Measurements from ENCODE around the gene ARMCX2.
"Not testable (repeated sequence)": the region's sequence is repeated elsewhere in the genome, so short reads cannot be mapped to it uniquely, and the experiment has no call there.

Gene ARMCX2

GRCh38 chrX:101659601-101660063 is at the start of gene ARMCX2:
Gene ARMCX2, minus strand, starts transcription at chrX:101659850. Its CDS starts 2,262 bp downstream, at chrX:101657588.
- no peak for DNase-seq
- no peak for TF ChIP-seq POLR2A (IDR thresholded peaks at IDR 0.05; ENCODE audit: low read length)
- TF ChIP-seq GATA1 (IDR thresholded peaks at IDR 0.05; ENCODE audit: low read depth, low read length): no peak

GRCh38 chrX:101709384-101709783 is 49.7 kb upstream of the ARMCX2 start:
- no peak for DNase-seq
- TF ChIP-seq POLR2A (IDR thresholded peaks at IDR 0.05; ENCODE audit: low read length): no peak
- TF ChIP-seq GATA1 (IDR thresholded peaks at IDR 0.05; ENCODE audit: low read depth, low read length): no peak

- no peak for DNase-seq
- TF ChIP-seq POLR2A (IDR thresholded peaks at IDR 0.05; ENCODE audit: low read length) (no peak), GATA1 (IDR thresholded peaks at IDR 0.05; ENCODE audit: low read depth, low read length) (no peak)
Measured at GRCh38 chrX:101708163-101708562, 48.5 kb upstream of the ARMCX2 start.

- no peak for DNase-seq
- no peak for TF ChIP-seq GATA1 (IDR thresholded peaks at IDR 0.05; ENCODE audit: low read depth, low read length)
- no peak for TF ChIP-seq POLR2A (IDR thresholded peaks at IDR 0.05; ENCODE audit: low read length)
Measured at GRCh38 chrX:101693476-101693875, 33.8 kb upstream of the ARMCX2 start.

- no peak for TF ChIP-seq GATA1 (IDR thresholded peaks at IDR 0.05; ENCODE audit: low read depth, low read length)
- TF ChIP-seq POLR2A (IDR thresholded peaks at IDR 0.05; ENCODE audit: low read length): no peak
- no peak for DNase-seq
Measured at GRCh38 chrX:101691835-101692234, 32.2 kb upstream of the ARMCX2 start.

- DNase-seq: no peak
- TF ChIP-seq GATA1 (IDR thresholded peaks at IDR 0.05; ENCODE audit: low read depth, low read length) (no peak), POLR2A (IDR thresholded peaks at IDR 0.05; ENCODE audit: low read length) (no peak)
Measured at GRCh38 chrX:101686574-101686973, 26.9 kb upstream of the ARMCX2 start.

GRCh38 chrX:101685923-101686322 is 26.3 kb upstream of the ARMCX2 start:
- no peak for TF ChIP-seq GATA1 (IDR thresholded peaks at IDR 0.05; ENCODE audit: low read depth, low read length)
- no peak for TF ChIP-seq POLR2A (IDR thresholded peaks at IDR 0.05; ENCODE audit: low read length)
- no peak for DNase-seq

- no peak for DNase-seq
- TF ChIP-seq POLR2A (IDR thresholded peaks at IDR 0.05; ENCODE audit: low read length) (no peak), GATA1 (IDR thresholded peaks at IDR 0.05; ENCODE audit: low read depth, low read length) (no peak)
Measured at GRCh38 chrX:101682723-101683122, 23.1 kb upstream of the ARMCX2 start.

DNA sequence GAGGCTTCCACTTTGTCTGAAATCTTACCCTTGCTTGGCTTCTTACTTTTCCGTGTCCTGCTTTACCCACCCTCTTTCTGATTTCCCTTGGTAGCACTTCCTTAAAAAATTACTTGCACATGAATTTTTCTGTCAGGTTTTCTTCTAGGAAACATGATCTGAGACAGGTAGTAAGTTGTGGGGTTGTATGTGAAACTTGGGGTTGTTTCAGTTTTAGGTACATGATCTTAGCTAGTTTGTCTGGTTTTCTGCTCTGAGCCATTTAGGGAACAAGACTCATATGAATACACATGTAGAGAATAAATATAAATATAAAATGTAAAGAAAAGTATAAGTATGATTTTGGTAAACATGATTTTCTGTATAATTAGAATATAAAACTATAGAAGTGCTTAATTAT is 17.4 kb upstream of the ARMCX2 start:
- TF ChIP-seq GATA1 (IDR thresholded peaks at IDR 0.05; ENCODE audit: low read depth, low read length): no peak
- TF ChIP-seq POLR2A (IDR thresholded peaks at IDR 0.05; ENCODE audit: low read length): no peak
- no peak for DNase-seq

DNA sequence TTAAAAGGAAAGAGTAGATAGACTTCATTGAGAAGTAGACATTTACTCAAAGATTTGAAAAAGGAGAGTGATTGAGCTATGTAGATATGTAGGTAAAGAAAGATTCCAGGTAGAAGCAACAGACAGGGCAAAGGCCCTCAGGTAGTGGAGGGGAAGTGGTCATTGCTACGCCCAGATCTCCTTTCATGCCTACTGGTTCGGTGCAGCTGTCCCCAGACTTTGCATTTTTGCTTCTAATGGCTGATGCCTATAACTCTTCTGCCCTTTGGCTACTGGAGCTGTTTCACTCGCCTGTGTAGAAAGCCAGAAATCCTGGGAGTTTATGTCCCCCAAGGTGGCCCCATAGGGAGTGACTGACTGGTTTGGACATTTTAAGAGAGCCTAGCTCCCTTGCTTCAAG is 16.9 kb upstream of the ARMCX2 start:
- TF ChIP-seq POLR2A (IDR thresholded peaks at IDR 0.05; ENCODE audit: low read length) (no peak), GATA1 (IDR thresholded peaks at IDR 0.05; ENCODE audit: low read depth, low read length) (no peak)
- DNase-seq: no peak

DNA sequence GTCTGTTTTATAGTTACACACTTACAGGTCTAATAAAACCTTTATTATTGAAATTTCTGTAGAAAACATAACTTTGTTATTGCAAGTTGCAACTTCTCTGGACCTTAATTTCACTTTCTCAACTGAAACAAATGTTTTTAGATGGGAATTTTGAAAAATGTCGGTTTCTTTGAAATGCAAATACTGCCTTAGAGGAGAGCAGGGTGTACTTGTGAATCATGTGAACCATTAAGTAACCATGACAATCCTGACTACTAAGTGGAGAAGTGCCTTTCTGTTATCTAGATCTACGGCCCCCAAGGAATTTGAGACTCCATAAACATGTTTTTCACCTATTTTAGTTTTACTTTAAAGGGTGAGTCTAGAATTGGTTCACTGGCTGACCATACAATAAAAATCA is 8.5 kb upstream of the ARMCX2 start:
- DNase-seq: no peak
- TF ChIP-seq GATA1 (IDR thresholded peaks at IDR 0.05; ENCODE audit: low read depth, low read length) (no peak), POLR2A (IDR thresholded peaks at IDR 0.05; ENCODE audit: low read length) (no peak)

DNA sequence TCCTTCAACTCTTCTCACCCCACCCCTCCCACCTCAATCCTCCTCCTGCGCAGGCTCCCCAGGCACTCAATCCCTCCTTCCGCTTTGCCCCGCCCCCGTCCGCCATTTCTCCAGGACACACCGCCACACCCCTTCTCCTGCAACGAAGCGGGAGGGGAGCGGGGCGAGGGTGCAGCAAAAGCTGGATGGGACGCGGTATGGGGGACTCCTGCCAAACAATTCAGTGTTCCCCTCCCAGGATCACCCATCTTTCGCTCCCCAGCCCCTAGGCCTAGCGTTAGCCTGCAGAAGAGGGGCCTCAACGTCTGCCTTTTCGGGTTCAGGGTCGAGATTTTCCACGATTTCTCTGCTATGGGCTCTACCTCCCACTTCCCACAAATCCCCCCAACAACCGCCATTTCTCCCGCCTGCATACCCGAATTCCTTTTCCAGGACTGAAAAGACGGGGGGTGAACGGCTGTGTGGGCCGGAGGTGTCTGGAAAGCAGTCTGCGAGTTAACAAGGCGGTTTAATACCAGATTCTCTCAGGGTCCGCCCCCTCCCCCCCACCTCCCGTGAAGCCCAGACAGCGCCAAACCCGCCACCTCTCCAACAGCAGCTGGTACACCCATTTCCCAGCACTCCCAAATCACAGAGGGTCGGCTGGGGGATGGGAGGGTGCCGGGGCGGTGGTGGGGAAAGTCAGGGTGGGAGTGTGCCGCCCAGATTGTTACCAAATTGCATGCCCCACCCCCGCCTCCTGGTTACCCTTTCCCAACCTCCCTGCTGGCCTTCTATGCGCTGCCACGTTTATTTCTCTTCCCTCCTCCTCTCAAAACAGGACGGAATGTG is 774 bp downstream of the ARMCX2 start:
- peak; percentile 28 to 37 for DNase-seq
- TF ChIP-seq GATA1 (IDR thresholded peaks at IDR 0.05; ENCODE audit: low read depth, low read length) (no peak), POLR2A (IDR thresholded peaks at IDR 0.05; ENCODE audit: low read length) (no peak)

GRCh38 chrX:101657495-101657894 is 2.2 kb downstream of the ARMCX2 start:
- no peak for DNase-seq
- no peak for TF ChIP-seq POLR2A (IDR thresholded peaks at IDR 0.05; ENCODE audit: low read length)
- no peak for TF ChIP-seq GATA1 (IDR thresholded peaks at IDR 0.05; ENCODE audit: low read depth, low read length)

- TF ChIP-seq GATA1 (IDR thresholded peaks at IDR 0.05; ENCODE audit: low read depth, low read length) (no peak), POLR2A (IDR thresholded peaks at IDR 0.05; ENCODE audit: low read length) (no peak)
- no peak for DNase-seq
Measured at GRCh38 chrX:101656817-101657216, 2.8 kb downstream of the ARMCX2 start.

DNA sequence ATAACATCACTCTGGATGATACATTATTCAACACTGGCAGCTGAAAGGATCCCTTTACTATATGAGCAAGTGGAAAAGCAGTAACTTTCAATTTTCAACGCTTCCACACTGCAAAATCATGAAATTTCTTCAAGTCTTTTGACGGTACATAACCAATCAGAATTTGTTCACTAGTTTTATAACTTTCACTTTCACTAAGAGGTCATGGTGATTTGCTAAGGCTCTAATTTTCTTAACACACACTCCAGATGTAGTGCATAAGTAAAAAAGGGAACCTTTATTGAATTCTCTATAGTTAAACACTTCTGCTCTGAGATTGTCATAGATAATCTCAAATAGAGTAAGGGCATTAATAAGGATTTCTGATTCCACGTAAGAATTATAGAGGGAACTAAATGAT is 4.1 kb downstream of the ARMCX2 start:
- TF ChIP-seq GATA1 (IDR thresholded peaks at IDR 0.05; ENCODE audit: low read depth, low read length) (no peak), POLR2A (IDR thresholded peaks at IDR 0.05; ENCODE audit: low read length) (no peak)
- no peak for DNase-seq

GRCh38 chrX:101647716-101648115 is 11.9 kb downstream of the ARMCX2 start:
- not testable (repeated sequence) for DNase-seq
